ENCODE results near the gene HOGA1. TPM values are rescaled to one million over a fixed set of nuclear protein-coding genes. Genes with fewer than 3 reads are reported as not detected.

Gene HOGA1
- total RNA-seq, 1 experiment from 2014 or later = 0.15 TPM

DNA sequence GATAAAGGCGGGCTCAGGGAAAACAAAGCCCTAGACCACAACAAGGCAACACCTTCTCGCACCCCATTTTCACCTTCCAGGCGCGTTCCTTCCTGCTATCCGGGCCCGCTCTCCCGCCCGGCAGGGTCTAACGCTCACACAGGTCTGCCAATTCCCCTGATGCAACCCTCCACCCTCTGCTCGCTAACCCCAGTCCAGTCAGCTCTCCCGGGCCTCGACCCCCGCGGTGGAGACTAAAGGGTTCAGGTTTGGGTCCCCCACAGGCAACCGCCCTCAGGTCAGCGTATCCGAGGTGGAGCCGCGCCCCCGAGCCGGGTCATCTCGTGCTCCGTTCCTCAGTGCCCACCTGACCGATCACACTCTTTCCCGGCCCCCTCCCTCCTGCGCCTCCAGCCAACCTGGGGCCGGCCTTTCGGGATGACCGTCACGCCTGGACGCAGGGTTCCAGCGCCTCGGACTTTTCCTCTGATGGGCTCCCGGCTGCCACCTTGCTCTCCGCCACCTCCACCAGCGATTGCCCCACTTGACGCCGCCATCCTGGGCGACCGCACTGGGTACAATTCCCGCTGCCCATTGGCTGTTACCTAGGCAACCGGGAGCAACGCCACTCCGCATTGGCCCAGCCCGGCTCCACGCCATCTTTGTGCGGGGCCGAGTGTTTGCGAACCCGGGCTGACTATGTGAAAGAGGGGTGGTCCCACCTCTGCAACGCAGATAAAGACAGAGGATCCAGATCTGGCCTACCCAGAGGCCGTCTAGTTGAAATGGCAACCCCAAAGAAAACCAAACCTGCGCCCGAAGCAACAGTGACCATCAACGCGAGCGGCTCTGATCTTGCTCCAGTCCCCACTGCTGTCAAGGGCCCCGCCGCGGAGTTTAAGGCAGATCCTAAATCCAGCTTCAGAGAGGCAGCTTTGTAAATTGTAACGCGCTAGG lies 49.0 kb downstream of the HOGA1 start, which contains the start of gene MORN4 (continued):
- TF ChIP-seq, protein P1, sequence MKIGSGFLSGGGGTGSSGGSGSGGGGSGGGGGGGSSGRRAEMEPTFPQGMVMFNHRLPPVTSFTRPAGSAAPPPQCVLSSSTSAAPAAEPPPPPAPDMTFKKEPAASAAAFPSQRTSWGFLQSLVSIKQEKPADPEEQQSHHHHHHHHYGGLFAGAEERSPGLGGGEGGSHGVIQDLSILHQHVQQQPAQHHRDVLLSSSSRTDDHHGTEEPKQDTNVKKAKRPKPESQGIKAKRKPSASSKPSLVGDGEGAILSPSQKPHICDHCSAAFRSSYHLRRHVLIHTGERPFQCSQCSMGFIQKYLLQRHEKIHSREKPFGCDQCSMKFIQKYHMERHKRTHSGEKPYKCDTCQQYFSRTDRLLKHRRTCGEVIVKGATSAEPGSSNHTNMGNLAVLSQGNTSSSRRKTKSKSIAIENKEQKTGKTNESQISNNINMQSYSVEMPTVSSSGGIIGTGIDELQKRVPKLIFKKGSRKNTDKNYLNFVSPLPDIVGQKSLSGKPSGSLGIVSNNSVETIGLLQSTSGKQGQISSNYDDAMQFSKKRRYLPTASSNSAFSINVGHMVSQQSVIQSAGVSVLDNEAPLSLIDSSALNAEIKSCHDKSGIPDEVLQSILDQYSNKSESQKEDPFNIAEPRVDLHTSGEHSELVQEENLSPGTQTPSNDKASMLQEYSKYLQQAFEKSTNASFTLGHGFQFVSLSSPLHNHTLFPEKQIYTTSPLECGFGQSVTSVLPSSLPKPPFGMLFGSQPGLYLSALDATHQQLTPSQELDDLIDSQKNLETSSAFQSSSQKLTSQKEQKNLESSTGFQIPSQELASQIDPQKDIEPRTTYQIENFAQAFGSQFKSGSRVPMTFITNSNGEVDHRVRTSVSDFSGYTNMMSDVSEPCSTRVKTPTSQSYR (CRISPR knock-in tag; IDR thresholded peaks at IDR 0.05) = no peak
- TF ChIP-seq, protein P2, sequence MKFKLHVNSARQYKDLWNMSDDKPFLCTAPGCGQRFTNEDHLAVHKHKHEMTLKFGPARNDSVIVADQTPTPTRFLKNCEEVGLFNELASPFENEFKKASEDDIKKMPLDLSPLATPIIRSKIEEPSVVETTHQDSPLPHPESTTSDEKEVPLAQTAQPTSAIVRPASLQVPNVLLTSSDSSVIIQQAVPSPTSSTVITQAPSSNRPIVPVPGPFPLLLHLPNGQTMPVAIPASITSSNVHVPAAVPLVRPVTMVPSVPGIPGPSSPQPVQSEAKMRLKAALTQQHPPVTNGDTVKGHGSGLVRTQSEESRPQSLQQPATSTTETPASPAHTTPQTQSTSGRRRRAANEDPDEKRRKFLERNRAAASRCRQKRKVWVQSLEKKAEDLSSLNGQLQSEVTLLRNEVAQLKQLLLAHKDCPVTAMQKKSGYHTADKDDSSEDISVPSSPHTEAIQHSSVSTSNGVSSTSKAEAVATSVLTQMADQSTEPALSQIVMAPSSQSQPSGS (CRISPR knock-in tag; IDR thresholded peaks at IDR 0.05; ENCODE audit: borderline replicate concordance, low read depth) = no peak
- peak; percentile 57 for TF ChIP-seq SP1 (CRISPR knock-in tag; conservative IDR thresholded peaks at IDR 0.05)
- TF ChIP-seq, protein P3, sequence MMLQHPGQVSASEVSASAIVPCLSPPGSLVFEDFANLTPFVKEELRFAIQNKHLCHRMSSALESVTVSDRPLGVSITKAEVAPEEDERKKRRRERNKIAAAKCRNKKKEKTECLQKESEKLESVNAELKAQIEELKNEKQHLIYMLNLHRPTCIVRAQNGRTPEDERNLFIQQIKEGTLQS (CRISPR knock-in tag; conservative IDR thresholded peaks at IDR 0.05) = no peak
- TF ChIP-seq STAT6 (CRISPR knock-in tag; conservative IDR thresholded peaks at IDR 0.05; ENCODE audit: low read depth) = no peak
- TF ChIP-seq, protein P4, sequence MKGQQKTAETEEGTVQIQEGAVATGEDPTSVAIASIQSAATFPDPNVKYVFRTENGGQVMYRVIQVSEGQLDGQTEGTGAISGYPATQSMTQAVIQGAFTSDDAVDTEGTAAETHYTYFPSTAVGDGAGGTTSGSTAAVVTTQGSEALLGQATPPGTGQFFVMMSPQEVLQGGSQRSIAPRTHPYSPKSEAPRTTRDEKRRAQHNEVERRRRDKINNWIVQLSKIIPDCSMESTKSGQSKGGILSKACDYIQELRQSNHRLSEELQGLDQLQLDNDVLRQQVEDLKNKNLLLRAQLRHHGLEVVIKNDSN (CRISPR knock-in tag; IDR thresholded peaks at IDR 0.05) = peak; percentile 41; the same call in 1 of the 2 replicates
- TF ChIP-seq ZNF121 (CRISPR knock-in tag; IDR thresholded peaks at IDR 0.05) = no peak
- TF ChIP-seq KAT7 (CRISPR knock-in tag; IDR thresholded peaks at IDR 0.05; ENCODE audit: borderline replicate concordance) = 0 out of 2 replicates have a peak, but pooled peaks have one; percentile 71
- TF ChIP-seq CBFB (CRISPR knock-in tag; IDR thresholded peaks at IDR 0.05; ENCODE audit: low read depth) = no peak
- TF ChIP-seq USF2 (CRISPR knock-in tag; IDR thresholded peaks at IDR 0.05) = peak; percentile 45
- TF ChIP-seq TEAD4 (CRISPR knock-in tag; IDR thresholded peaks at IDR 0.05) = no peak
- peak; percentile 58; the same call in 1 of the 2 replicates for TF ChIP-seq E2F5 (CRISPR knock-in tag; IDR thresholded peaks at IDR 0.05)
- 0 out of 2 replicates have a peak, but pooled peaks have one; percentile 82 for TF ChIP-seq ZNF138 (CRISPR knock-in tag; conservative IDR thresholded peaks at IDR 0.05)
- TF ChIP-seq E2F1 (CRISPR knock-in tag; IDR thresholded peaks at IDR 0.05) = no peak
- no peak for TF ChIP-seq ZNF423 (CRISPR knock-in tag; IDR thresholded peaks at IDR 0.05)
- no peak for TF ChIP-seq NR1H2 (CRISPR knock-in tag; IDR thresholded peaks at IDR 0.05)
- peak; percentile 65 for TF ChIP-seq GABPB1 (CRISPR knock-in tag; IDR thresholded peaks at IDR 0.05)
- TF ChIP-seq CREM (CRISPR knock-in tag; IDR thresholded peaks at IDR 0.05) = no peak
- TF ChIP-seq NFE2L1 (CRISPR knock-in tag; IDR thresholded peaks at IDR 0.05) = no peak
- TF ChIP-seq, protein P5, sequence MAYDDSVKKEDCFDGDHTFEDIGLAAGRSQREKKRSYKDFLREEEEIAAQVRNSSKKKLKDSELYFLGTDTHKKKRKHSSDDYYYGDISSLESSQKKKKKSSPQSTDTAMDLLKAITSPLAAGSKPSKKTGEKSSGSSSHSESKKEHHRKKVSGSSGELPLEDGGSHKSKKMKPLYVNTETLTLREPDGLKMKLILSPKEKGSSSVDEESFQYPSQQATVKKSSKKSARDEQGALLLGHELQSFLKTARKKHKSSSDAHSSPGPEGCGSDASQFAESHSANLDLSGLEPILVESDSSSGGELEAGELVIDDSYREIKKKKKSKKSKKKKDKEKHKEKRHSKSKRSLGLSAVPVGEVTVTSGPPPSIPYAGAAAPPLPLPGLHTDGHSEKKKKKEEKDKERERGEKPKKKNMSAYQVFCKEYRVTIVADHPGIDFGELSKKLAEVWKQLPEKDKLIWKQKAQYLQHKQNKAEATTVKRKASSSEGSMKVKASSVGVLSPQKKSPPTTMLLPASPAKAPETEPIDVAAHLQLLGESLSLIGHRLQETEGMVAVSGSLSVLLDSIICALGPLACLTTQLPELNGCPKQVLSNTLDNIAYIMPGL (CRISPR knock-in tag; IDR thresholded peaks at IDR 0.05) = peak; percentile 37; the same call in 1 of the 2 replicates
- no peak for TF ChIP-seq SMAD4 (CRISPR knock-in tag; IDR thresholded peaks at IDR 0.05)
- TF ChIP-seq ZNF317 (CRISPR knock-in tag; IDR thresholded peaks at IDR 0.05; ENCODE audit: borderline replicate concordance, low read depth) = no peak
